ENCODE data around the gene ATP5MK.
"Not testable (repeated sequence)": the region's sequence is repeated elsewhere in the genome, so short reads cannot be mapped to it uniquely, and the experiment has no call there.

DNA sequence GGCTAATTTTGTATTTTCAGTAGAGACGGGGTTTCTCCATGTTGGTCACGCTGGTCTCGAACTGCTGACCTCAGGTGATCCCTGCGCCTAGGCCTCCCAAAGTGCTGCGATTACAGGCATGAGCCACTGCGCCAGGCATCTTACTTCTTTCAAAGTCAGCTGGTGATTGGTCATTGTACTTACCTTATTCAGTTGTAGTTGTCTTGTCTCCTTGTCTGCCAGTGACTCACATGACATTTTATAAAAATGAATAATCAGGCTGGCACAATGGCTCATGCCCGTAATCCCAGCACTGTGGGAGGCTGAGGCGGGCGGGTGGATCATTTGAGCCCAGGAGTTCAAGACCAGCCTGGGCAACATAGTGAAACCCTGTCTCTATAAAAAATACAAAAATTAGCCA is 35.5 kb downstream of the ATP5MK start:
- TF ChIP-seq ZNF274 (IDR thresholded peaks at IDR 0.05; ENCODE audit: low read depth, low read length); YY1 (IDR thresholded peaks at IDR 0.05; ENCODE audit: insufficient read depth, insufficient read length): not testable (repeated sequence)
